ENCODE data around the gene MAGI3.
"Not testable (repeated sequence)": the region's sequence is repeated elsewhere in the genome, so short reads cannot be mapped to it uniquely, and the experiment has no call there.

The MAGI3 gene

DNA sequence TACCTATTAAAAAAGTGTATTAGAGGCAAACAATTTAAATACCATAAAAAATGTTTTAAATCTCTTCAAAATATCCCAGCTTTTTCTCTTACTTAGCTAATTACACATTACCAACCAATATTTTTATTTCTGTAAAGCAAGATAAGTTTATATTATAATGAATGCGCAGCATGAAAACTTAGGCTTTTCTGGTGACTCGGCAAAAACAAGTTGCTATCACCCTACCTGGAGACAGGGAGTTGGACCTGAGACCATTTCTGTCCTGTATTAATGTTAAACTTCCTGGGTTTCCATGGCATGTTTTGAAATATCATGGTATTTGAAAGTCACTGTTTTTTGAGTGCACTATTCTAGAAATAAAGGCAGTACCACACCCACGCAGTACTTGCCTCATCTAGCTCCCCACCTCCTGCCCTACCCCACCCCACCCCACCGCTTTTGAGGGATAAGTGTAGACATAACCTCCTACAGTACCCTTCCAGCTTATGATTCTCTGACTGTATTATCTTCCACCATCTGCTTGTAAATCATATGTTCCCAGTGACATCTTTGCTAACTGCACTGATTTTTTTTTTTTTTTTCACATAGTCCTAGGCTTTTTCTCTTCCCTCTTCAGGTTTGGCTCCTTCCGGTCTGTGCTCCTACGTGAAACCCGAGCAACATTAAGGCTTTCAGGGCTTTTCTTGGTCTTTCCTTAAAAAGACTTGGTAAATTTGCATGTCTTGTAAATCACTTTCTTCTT, 291.5 kb downstream of the MAGI3 start:
- DNase-seq (ENCODE audit: low read depth in 2 of 2, low spot score in 1 of 2), result no peak

DNA sequence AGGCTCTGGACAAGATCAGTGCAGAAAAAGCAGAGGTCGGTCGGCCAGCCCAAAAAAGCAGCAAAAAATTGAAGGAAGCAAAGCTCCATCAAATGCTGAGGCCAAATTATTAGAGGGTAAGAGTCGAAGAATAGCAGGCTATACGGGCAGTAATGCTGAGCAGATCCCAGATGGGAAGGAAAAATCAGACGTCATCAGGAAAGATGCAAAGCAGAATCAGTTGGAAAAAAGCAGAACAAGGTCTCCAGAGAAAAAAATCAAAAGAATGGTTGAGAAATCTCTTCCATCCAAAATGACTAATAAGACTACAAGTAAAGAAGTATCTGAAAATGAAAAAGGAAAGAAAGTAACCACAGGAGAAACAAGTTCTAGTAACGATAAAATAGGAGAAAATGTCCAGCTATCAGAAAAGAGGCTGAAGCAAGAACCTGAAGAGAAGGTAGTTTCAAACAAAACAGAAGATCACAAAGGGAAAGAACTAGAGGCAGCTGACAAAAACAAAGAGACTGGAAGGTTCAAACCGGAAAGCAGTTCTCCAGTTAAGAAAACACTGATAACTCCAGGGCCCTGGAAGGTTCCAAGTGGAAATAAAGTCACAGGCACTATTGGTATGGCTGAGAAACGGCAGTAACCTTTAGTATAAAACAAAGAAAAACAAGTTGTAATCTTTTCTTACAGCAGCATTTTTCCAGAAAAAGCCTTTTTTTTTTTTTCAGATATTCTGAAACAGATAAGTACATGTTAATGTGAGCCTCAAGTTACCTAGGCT, 293.3 kb downstream of the MAGI3 start:
- DNase-seq (ENCODE audit: low read depth in 2 of 2, low spot score in 1 of 2), result no peak

DNA sequence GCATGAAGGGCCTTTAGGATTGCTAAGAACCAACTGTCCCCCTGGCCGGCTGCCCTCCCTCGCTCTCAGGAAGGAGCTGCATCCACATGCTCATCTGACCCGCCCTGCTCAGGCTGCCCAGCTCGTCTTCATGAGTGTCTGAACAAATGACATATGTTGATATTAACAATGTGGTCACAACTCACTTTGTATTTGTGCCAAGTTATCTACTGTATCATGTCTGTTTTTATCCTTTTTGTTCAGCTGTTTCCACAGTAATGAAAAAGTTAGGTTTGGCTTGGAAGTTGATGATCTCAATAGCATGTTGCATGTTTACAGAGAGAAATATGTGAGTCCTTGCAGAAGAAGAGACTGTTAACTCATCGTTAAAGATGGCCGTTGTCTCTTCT, 293.8 kb downstream of the MAGI3 start:
- DNase-seq (ENCODE audit: low read depth in 2 of 2, low spot score in 1 of 2), result no peak

DNA sequence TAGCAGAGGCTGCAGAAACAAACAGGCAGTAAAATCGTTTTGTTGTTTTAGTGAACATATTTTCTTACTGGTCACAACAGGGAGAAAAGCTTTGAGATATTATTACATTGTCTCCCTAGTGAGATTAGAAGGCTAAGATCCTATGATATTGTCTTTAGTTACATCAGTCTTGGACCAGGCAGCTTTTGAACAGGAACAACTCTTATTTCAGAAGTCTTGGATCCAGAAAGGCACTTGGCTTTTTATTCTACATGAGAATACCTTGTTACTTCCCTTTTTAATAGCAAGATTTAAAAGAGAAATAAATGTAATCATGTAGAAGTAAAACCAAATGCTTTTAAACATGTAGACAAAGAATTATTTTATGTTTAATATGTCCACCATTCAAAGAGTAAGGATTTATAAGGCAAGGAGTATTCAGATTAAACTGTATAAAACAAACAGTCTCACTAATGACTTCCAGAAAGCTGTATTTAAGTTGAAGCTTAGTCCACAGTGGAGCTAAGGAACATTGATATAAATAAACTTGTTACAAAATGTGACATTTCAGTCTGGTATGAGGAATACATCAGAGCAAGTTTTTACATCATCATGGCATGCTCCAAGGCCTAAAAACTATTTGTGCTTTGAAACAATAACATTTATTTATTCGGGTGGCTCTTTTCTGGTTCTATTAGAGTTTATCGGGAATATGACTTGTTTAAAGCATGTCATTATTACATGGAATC, 296.7 kb downstream of the MAGI3 start:
- no peak for DNase-seq (ENCODE audit: low read depth in 2 of 2, low spot score in 1 of 2)

DNA sequence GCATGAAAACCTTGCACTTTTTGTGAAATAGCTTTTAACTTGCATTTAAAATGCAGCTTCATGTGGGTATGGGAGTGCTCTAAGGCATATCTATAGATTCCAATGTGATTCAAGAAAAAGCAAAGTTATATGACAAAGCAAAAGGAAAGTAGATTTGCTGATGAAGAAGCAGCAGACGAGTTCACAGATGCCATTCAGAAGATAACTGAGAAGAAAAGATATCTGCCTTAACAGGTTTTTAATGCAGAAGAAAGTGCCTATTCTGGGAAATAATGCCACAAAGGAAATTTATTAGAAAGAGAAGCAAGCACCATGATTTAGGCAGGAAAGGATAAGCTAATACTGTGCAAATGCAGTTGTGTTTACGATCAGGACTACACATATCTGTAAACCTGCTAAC, 300.9 kb downstream of the MAGI3 start:
- DNase-seq (ENCODE audit: low read depth in 2 of 2, low spot score in 1 of 2), result no peak

DNA sequence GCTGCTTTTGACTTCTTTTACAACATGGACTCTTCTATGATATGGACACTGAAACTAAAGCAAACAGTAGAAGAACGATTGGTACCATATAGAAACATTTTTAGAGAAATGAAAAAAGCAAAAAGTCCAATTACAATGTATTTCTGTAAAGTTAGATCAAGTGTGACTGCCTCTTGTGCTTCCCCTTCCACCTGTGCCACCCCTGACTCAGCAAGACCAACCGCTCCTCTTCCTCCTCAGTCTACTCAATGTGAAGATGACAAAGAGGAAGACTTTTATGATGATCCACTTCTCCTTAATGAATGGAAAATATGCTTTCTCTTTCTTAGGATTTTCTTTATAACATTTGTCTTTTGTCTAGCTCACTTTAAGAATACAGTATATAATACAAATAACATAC, 302.0 kb downstream of the MAGI3 start:
- DNase-seq (ENCODE audit: low read depth in 2 of 2, low spot score in 1 of 2), result no peak

DNA sequence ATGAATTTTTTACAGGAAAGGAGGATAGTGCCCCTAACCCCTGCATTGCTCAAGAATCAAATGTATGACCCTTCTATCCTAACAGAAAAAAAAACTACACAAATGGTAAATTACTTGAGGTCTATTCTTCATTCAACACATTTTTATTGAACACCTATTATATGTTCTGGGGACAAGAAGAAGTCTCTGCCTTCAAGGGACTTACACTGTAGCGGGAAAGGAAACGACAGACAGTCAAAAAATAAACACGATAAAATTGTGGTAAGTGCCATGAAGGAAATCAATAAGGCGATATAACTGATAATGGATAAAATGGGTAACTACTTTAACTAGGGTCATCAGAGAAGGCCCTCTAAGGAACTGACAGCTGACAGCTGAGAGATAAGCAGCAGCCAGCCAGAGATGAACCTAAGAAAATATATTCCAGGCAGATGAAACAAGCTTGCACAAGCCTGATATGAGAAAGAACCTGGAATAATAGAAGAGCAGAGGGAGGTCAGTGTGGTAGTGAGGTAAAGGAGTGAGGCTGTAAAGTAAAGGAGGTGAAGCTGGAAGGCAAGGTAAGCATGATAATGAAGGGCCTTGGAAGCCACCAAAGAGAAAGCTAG, 302.6 kb downstream of the MAGI3 start:
- DNase-seq (ENCODE audit: low read depth in 2 of 2, low spot score in 1 of 2), result no peak

DNA sequence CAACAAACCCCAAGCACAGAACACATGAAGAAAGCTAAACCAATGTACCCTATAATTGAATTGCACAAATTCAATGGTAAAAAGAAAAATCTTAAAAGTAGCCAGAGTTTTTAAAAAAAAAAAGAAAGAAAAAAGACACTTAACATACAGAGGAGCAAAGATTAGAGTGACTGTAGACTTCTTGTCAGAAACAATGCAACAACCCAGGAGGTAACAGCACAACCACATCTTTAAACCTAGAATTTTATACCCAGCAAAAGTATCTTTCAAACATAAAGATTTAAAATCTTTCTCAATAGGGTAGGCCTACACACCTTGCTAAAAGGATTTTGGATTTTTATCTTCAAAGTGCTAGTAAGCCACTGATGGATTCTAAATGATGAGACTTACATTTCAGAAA, 304.6 kb downstream of the MAGI3 start:
- DNase-seq (ENCODE audit: low read depth in 2 of 2, low spot score in 1 of 2), result no peak

DNA sequence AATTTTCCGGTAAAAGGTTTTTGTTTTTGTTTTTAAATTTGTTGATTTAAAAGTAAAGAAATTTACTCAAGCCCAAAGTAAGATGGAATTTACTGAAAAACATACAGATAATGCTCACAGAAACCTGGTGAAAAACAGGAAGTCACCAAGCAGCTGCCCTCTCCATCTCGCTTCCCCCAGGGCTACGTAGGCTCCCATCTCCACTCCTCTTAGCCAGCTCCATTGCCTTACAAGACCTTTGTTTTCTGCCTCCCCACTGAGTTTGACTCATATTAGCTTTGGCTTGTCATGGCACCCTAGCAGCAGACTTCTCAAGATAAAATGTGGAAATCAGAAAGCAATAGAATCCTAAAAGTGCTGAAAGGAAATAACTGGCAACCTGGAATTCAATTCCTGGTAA, 311.1 kb downstream of the MAGI3 start:
- no peak for DNase-seq (ENCODE audit: low read depth in 2 of 2, low spot score in 1 of 2)

DNA sequence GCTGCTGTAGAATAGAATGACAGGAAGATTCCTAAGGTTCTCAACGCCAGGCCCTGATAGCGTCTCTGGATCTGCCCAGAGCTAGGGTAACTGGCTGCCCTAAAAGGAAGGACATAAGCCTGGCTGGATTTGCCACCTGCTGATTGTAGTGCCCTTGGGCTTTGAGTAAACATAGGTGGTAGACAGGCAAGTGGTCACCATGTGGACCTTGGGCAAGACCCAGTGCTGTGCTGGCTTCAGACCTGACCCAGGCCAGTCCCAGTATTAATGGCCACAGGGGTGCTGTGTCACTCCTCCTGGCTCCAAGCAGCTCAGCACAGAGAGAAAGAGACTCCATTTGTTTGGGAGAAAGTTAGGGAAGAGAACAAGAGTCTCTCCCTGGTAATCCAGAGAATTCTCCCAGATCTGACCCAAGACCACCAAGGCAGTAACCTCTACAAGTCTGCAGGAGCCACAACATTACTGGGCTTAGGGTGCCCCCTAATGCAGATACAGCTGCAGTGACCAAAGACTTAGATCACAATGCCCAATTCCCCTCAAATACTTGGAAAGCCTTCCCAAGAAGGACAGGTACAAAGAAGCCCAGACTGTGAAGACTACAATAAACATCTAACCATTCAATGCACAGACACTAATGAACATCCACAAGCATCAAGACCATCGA, 324.4 kb downstream of the MAGI3 start:
- DNase-seq (ENCODE audit: low read depth in 2 of 2, low spot score in 1 of 2), result no peak

DNA sequence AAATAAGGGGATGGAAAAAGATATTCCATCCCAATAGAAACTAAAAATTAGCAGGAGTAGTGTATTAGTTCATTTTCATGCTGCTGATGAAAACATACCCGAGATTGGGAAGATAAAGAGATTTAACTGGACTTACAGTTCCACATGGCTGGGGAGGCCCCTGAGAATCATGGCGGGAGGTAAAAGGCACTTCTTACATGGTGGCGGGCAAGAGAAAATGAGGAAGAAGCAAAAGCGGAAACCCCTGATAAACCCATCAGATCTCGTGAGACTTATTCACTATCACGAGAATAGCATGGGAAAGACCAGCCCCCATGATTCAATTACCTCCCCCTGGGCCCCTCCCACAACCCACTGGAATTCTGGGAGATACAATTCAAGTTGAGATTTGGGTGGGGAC, 327.2 kb downstream of the MAGI3 start:
- not testable (repeated sequence) for DNase-seq (ENCODE audit: low read depth in 2 of 2, low spot score in 1 of 2)

DNA sequence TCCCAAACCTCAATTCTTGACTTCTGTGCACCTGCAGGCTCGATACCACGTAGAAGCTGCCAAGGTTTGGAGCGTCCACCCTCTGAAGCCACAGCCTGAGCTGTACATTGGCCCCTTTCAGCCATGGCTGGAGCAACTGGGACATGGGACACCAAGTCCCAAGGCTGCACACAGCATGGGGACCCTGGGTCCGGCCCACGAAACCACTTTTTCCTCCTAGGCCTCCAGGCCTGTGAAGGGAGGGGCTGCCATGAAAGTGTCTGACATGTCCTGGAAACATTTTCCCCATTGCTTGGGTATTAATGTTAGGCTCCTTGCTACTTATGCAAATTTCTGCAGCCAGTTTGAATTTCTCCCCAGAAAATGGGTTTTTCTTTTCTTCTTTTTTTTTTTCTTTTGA, 328.3 kb downstream of the MAGI3 start:
- DNase-seq (ENCODE audit: low read depth in 2 of 2, low spot score in 1 of 2), result not testable (repeated sequence)

DNA sequence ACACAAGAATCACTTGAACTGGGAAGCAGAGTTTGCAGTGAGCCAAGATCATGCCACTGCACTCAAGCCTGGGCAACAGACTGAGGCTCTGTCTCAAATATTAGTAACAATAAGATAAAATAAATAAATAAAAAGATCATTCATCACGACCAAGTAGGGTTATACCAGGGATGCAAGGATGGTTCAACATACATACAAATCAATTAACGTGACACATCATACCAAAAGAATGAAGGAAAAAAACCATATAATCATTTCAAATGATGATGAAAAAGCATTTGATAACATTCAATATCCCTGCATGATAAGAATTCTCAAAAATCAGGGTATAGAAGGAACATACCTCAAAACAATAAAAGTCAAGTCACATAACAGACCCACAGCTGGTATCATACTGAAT, 330.7 kb downstream of the MAGI3 start:
- DNase-seq (ENCODE audit: low read depth in 2 of 2, low spot score in 1 of 2), result no peak

DNA sequence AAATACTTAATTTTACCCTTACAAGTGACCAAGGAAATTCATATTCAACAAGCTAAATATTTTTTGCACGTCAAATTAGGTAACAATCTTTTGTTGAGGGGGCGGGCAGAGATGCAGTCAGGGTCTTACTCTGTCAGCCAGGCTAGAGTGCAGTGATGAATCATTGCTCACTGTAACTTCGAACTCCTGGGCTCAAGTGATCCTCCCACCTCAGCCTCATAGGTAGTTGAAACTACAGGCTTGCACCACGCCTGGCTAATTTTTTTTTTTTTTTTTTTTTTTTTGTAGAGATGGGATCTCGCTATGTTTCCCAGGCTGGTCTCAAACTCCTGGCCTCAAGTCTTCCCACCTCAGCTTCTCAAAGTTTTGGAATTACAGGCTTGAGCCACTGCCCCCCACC, 342.5 kb downstream of the MAGI3 start:
- no peak for DNase-seq (ENCODE audit: low read depth in 2 of 2, low spot score in 1 of 2)

DNA sequence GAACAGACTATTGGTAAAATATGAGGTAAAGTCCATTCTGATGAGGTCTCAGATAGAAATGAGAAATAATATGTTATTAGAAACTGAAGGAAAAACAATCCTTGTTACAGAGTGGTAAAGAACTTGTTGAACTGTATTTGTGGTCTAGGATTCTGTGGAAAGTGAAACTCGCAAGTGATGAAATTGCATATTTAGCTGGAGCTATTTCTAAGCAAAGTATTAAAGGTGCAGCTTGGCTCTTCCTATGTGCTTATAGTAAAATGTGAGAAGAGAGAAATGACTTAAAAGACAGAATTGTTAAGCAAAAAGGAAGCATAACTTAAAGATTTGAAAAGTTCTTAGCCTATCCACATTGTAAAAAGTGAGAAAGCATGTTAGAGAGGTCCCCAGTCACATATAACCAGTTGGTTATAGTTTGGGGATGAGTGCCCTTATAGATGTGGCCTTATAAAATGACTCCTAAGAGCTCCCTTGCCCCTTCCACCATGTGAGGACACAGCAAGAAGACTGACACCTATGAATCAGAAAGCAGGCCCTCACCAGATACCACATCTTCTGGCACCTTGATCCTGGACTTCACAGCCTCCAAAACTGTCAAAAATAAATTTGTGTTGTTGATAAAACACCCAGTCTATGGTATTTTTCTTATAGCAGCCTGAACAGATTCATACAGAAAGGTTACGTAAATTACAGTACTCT, 344.2 kb downstream of the MAGI3 start:
- no peak for DNase-seq (ENCODE audit: low read depth in 2 of 2, low spot score in 1 of 2)
